Endothelial cell of umbilical vein (primary cell): ENCODE measurements around the gene PCDHGB2. TPM values are rescaled to one million over a fixed set of nuclear protein-coding genes. Genes with fewer than 3 reads are reported as not detected.

Source experiments
- BruUV-seq: library from RNA; stranded (reverse); fragments of 400-500 nt; replicated peaks from 2 replicates; lab custom pipeline; 2021; lab: Mats Ljungman, UMichigan
- CTCF ChIA-PET: fragments of 300-600, 350-600 bp; sonication (Branson Sonifier 250); formaldehyde crosslinking; loops from one replicate; lab custom pipeline; 2021; ENCODE audit warnings: antibody characterized with exemption, inconsistent platforms; lab: Charles Lee
- POLR2A ChIA-PET: fragments of 300-600, 350-600 bp; sonication (Branson Sonifier 250); formaldehyde crosslinking; loops from one replicate; lab custom pipeline; 2021; ENCODE audit warnings: antibody characterized with exemption, inconsistent platforms; lab: Charles Lee
- DNase-seq: peaks from one replicate; pipeline ENCODE4 v3.0.0-alpha.2; 2011; ENCODE audit warnings: low read depth, low spot score
- FAIRE-seq: peaks from 2 replicates; lab custom pipeline; 2011; peaks lifted over from hg19 to GRCh38; lab: Jason Lieb, UNC
- H2AFZ ChIP-seq: 2 replicates; pipeline ENCODE4 v1.6.0; 2012; ENCODE audit warnings: low read depth, low read length, control low read depth, inconsistent platforms
- H3K27ac ChIP-seq: 2 replicates; pipeline ENCODE4 v1.5.1; 2011; ENCODE audit warnings: low read depth, mild to moderate bottlenecking, control low read depth, low read length, moderate library complexity; ENCODE audit not compliant: insufficient read depth
- H3K27me3 ChIP-seq, 2 experiments: 2 replicates each; pipeline versions ENCODE4 v1.6.0 to v1.6.1; 2011; ENCODE audit warnings: low read length in 2 of 2, mixed read lengths in 1 of 2; ENCODE audit not compliant: control insufficient read depth in 2 of 2, insufficient read depth in 2 of 2
- H3K36me3 ChIP-seq, 2 experiments: 2 replicates in 1 of 2; 3 replicates in 1 of 2; pipeline ENCODE4 v1.5.1; 2011; ENCODE audit warnings: low read length in 2 of 2, mild to moderate bottlenecking in 1 of 2, moderate library complexity in 1 of 2; ENCODE audit not compliant: control insufficient read depth in 2 of 2, insufficient read depth in 2 of 2; ENCODE audit errors: extremely low read depth in 1 of 2
- H3K4me1 ChIP-seq: 3 replicates; pipeline ENCODE4 v1.5.1; 2011; ENCODE audit warnings: mild to moderate bottlenecking, low read length; ENCODE audit not compliant: control insufficient read depth, insufficient read depth; ENCODE audit errors: extremely low read depth
- H3K4me2 ChIP-seq: 2 replicates; pipeline ENCODE4 v1.6.1; 2011; ENCODE audit warnings: low read length, control low read depth, mixed read lengths; ENCODE audit not compliant: insufficient read depth
- H3K4me3 ChIP-seq, 3 experiments: fragments of 200-600 bp in 1 of 3; sonication (generic), shearing (Covaris generic) in 1 of 3; replicated peaks in 1 of 3; 2 replicates each; pipeline ENCODE4 v1.5.1; 2011 to 2016; ENCODE audit warnings: control low read depth in 3 of 3, low read length in 3 of 3, mild to moderate bottlenecking in 2 of 3, inconsistent platforms in 1 of 3, low read depth in 1 of 3, moderate library complexity in 1 of 3; ENCODE audit not compliant: insufficient read depth in 1 of 3
- H3K79me2 ChIP-seq: 2 replicates; pipeline ENCODE4 v1.6.0; 2012; ENCODE audit warnings: low read length, inconsistent platforms; ENCODE audit not compliant: control insufficient read depth, insufficient read depth
- H3K9ac ChIP-seq: replicated peaks from 2 replicates; pipeline ENCODE3; 2011; ENCODE audit warnings: low read length, control low read depth; ENCODE audit not compliant: insufficient read depth; ENCODE audit errors: extremely low read depth
- H3K9me1 ChIP-seq: replicated peaks from 3 replicates; pipeline ENCODE4 v1.6.0; 2011; ENCODE audit warnings: mild to moderate bottlenecking, low read length; ENCODE audit not compliant: control insufficient read depth, insufficient read depth; ENCODE audit errors: extremely low read depth
- H3K9me3 ChIP-seq: replicated peaks from 2 replicates; pipeline ENCODE4 v1.5.1; 2012; ENCODE audit warnings: low read length, inconsistent platforms; ENCODE audit not compliant: control insufficient read depth, insufficient read depth
- H4K20me1 ChIP-seq: replicated peaks from 2 replicates; pipeline ENCODE3; 2011; ENCODE audit warnings: mild to moderate bottlenecking, low read length; ENCODE audit not compliant: control insufficient read depth, insufficient read depth; ENCODE audit errors: extremely low read depth
- CTCF ChIP-seq, 2 donors: IDR thresholded peaks; 1 replicate in 1 of 2; 2 replicates in 1 of 2; pipeline ENCODE4 v1.5.1; 2011; ENCODE audit warnings: low read length in 2 of 2, mild to moderate bottlenecking in 2 of 2, moderate library complexity in 2 of 2, control low read depth in 1 of 2, inconsistent platforms in 1 of 2, low read depth in 1 of 2; ENCODE audit not compliant: insufficient read depth in 1 of 2; ENCODE audit errors: extremely low read depth in 1 of 2
- EZH2 ChIP-seq: IDR thresholded peaks from 2 replicates; pipeline ENCODE4 v1.6.1; 2012; ENCODE audit warnings: borderline replicate concordance, low read depth, mild to moderate bottlenecking, moderate library complexity, low read length, inconsistent platforms; ENCODE audit not compliant: severe bottlenecking
- MAX ChIP-seq: IDR thresholded peaks from 2 replicates; pipeline ENCODE4 v1.6.1; 2011; ENCODE audit not compliant: insufficient read depth, insufficient read length
- dilution Hi-C: fragments of 300-500 bp; cut with MboI; formaldehyde crosslinking; loops from one replicate; pipeline ENCODE4 v1.15.0; 2019; ENCODE audit warnings: low sequenced_read_pairs; ENCODE audit not compliant: extremely low pct_ligation_motif_present
- intact Hi-C: fragments of 100-400 bp; cut with micrococcal nuclease; formaldehyde crosslinking; loops from one replicate; pipeline ENCODE4 v1.10.0; 2022
- polyA plus RNA-seq, 4 experiments: library from polyadenylated mRNA; depleted of rRNA in 3 of 4; stranded (reverse) in 3 of 4; unstranded in 1 of 4; fragments of >200 nt; gene quantifications; 2 replicates each; pipeline versions ENCODE4 v1.2.1 to v1.2.3, GENCODE V29; 2011 to 2012; ENCODE audit warnings: missing spikeins in 1 of 4
- total RNA-seq: library from RNA; stranded (reverse); gene quantifications from 2 replicates; pipeline ENCODE4 v1.2.3, GENCODE V29; 2021

PCDHGB2 gene
- total and polyA plus RNA-seq, 2 donors (not counting 3 experiments of a cell fraction or from before 2014, with no cell fraction given): 1.1 to 2.9 TPM

GRCh38 chr5:141349917-141350619 is 9.7 kb upstream of the PCDHGB2 start, which contains the start of gene PCDHGB1:
TSS of gene PCDHGB1 (plus strand) at chr5:141350099. CDS start at chr5:141350261, 162 bp downstream.
- Histone ChIP-seq H2AFZ (no peak within 1 kb of the TSS), H3K27me3 (peaks cover 25 to 48% of the 10 kb centered on the region in 2 experiments), H3K9me1 (no peaks in the 10 kb centered on the region), H3K4me3 (no peak within 1 kb of the TSS), H4K20me1 (no peaks in the 10 kb centered on the region), H3K9ac (no peak within 1 kb of the TSS), H3K4me1 (no peaks in the 10 kb centered on the region), H3K36me3 (no peaks in the 10 kb centered on the region), H3K9me3 (no peaks in the 10 kb centered on the region), H3K79me2 (no peaks in the 10 kb centered on the region), H3K4me2 (peak within 1 kb of the TSS; percentile 16), H3K27ac (no peak within 1 kb of the TSS)
- dilution Hi-C loops (no loop called here), intact Hi-C loops (loop anchor here (5.0 kb wide), 1 partner anchor 212 kb away; no protein-coding TSS in a partner anchor)
- CTCF ChIA-PET: interaction anchor here (1.0 to 3.6 kb wide), 17 partner anchors 10 to 269 kb away, joined by 3 to 29 read pairs (median 6); partner anchors contain the start of genes DIAPH1, PCDHB14, PCDHGA1 and PCDHGA10
- POLR2A ChIA-PET: no interaction called here
- DNase-seq (no peak), FAIRE-seq (no peak)
- no TSS peak for BruUV-seq
- TF ChIP-seq EZH2 (no peak), MAX (no peak), CTCF (IDR thresholded peaks at IDR 0.05; ENCODE audit: extremely low read depth in 1 of 2, insufficient read depth in 1 of 2, low read depth in 1 of 2, low read length in 2 of 2) (peak; percentile 41 to 44)
